HepG2 (cell line): ENCODE data around the gene MYO5B. TPM values are rescaled to one million over a fixed set of nuclear protein-coding genes. Genes with fewer than 3 reads are reported as not detected.

Experiments
- ATAC-seq: fragments of 200-7000 bp; cut with Tn5 transposase; 3 replicates; pipeline ENCODE4 v1.9.1; 2020; ENCODE audit warnings: mild to moderate bottlenecking, moderate library complexity
- BruUV-seq: library from RNA; stranded (reverse); fragments of 400-500 nt; replicated peaks from 2 replicates; lab custom pipeline; 2021; lab: Mats Ljungman, UMichigan
- CTCF ChIA-PET: fragments of 300-600 bp; formaldehyde crosslinking; extraction: SDS; loops from one replicate; lab custom pipeline; 2021; ENCODE audit warnings: low total read pairs, inconsistent platforms, low intra/inter-chr PET ratio; lab: Yijun Ruan, JAX
- POLR2A ChIA-PET: fragments of 350-600 bp; sonication (Branson Sonifier 250); formaldehyde crosslinking; loops from one replicate; lab custom pipeline; 2020; ENCODE audit warnings: antibody characterized with exemption, inconsistent platforms; lab: Yijun Ruan, JAX
- DNase-seq: peaks from one replicate; pipeline ENCODE4 v3.0.0-alpha.2; 2015; ENCODE audit warnings: low spot score
- FAIRE-seq: peaks from 3 replicates; lab custom pipeline; 2011; peaks lifted over from hg19 to GRCh38; lab: Jason Lieb, UNC
- H2AFZ ChIP-seq: one replicate; pipeline ENCODE4 v1.6.1; 2011; ENCODE audit warnings: low read length, inconsistent platforms
- H3K27ac ChIP-seq: fragments of 300-600 bp; 3 replicates; pipeline ENCODE4 v1.8.0; 2011; ENCODE audit warnings: mixed run types, mild to moderate bottlenecking, mixed read lengths, low read length, inconsistent platforms; ENCODE audit not compliant: insufficient read depth; ENCODE audit errors: extremely low read length
- H3K27me3 ChIP-seq, 2 experiments: fragments of 200-600 bp in 1 of 2; 2 replicates in 1 of 2; 3 replicates in 1 of 2; pipeline versions ENCODE4 v1.6.0 to v1.8.0; 2011; ENCODE audit warnings: low read length in 2 of 2, mild to moderate bottlenecking in 2 of 2, moderate library complexity in 2 of 2, inconsistent platforms in 1 of 2; ENCODE audit not compliant: insufficient read depth in 2 of 2, control insufficient read depth in 1 of 2
- H3K36me3 ChIP-seq, 2 experiments: fragments of 200-600 bp in 1 of 2; replicated peaks in 1 of 2; 2 replicates in 1 of 2; 3 replicates in 1 of 2; pipeline versions ENCODE4 v1.5.1 to v1.8.0; 2011; ENCODE audit warnings: low read length in 2 of 2, inconsistent platforms in 1 of 2; ENCODE audit not compliant: insufficient read depth in 2 of 2, control insufficient read depth in 1 of 2
- H3K4me1 ChIP-seq: 2 replicates; pipeline ENCODE4 v1.5.1; 2012; ENCODE audit warnings: low read length, inconsistent platforms; ENCODE audit not compliant: insufficient read depth
- H3K4me2 ChIP-seq: 2 replicates; pipeline ENCODE4 v1.6.0; 2011; ENCODE audit warnings: low read depth, low read length, inconsistent platforms
- H3K4me3 ChIP-seq, 3 experiments: fragments of 200-600 bp in 1 of 3; sonication (generic), shearing (Covaris generic) in 1 of 3; replicated peaks in 1 of 3; 2 replicates each; pipeline ENCODE4 v1.5.1; 2011 to 2016; ENCODE audit warnings: low read length in 3 of 3, inconsistent platforms in 2 of 3, low read depth in 2 of 3, mild to moderate bottlenecking in 2 of 3, control low read depth in 1 of 3, mixed read lengths in 1 of 3; ENCODE audit not compliant: insufficient read depth in 1 of 3
- H3K79me2 ChIP-seq: one replicate; pipeline ENCODE4 v1.6.1; 2011; ENCODE audit warnings: low read length, inconsistent platforms; ENCODE audit not compliant: insufficient read depth
- H3K9ac ChIP-seq: 2 replicates; pipeline ENCODE4 v1.6.0; 2011; ENCODE audit warnings: mild to moderate bottlenecking, low read depth, low read length, inconsistent platforms; ENCODE audit not compliant: insufficient read depth
- H3K9me3 ChIP-seq: 2 replicates; pipeline ENCODE4 v1.5.1; 2012; ENCODE audit warnings: mild to moderate bottlenecking, low read length
- H4K20me1 ChIP-seq: 2 replicates; pipeline ENCODE4 v1.6.0; 2011; ENCODE audit warnings: inconsistent platforms, mild to moderate bottlenecking, low read length, moderate library complexity; ENCODE audit not compliant: insufficient read depth
- ARNT2 ChIP-seq: sonication (generic); formaldehyde crosslinking; IDR thresholded peaks from 2 replicates; pipeline ENCODE4 v1.8.0; 2022; ENCODE audit warnings: mild to moderate bottlenecking, low read depth, missing genetic modification reagents, moderate library complexity
- FOXP4 ChIP-seq: sonication (generic); formaldehyde crosslinking; IDR thresholded peaks from 2 replicates; pipeline ENCODE4 v1.4.0; 2020; ENCODE audit warnings: missing genetic modification reagents
- HOXA5 ChIP-seq: sonication (generic); formaldehyde crosslinking; IDR thresholded peaks from 2 replicates; pipeline ENCODE4 v1.4.0; 2020; ENCODE audit warnings: missing genetic modification reagents
- MTF1 ChIP-seq: sonication (generic); formaldehyde crosslinking; IDR thresholded peaks from 2 replicates; pipeline ENCODE4 v1.5.0; 2020; ENCODE audit warnings: missing genetic modification reagents
- PRPF4 ChIP-seq: fragments of 200-400 bp; formaldehyde crosslinking; IDR thresholded peaks from 2 replicates; pipeline ENCODE4 v1.6.1; 2016; ENCODE audit warnings: low read length, low read depth; ENCODE audit not compliant: poor library complexity, severe bottlenecking
- RBAK ChIP-seq: sonication (generic); formaldehyde crosslinking; IDR thresholded peaks from 2 replicates; pipeline ENCODE4 v1.5.1; 2020; ENCODE audit warnings: mild to moderate bottlenecking, missing genetic modification reagents
- SRF ChIP-seq: IDR thresholded peaks from 2 replicates; pipeline ENCODE4 v1.6.1; 2011; ENCODE audit warnings: mild to moderate bottlenecking, low read depth, low read length, moderate library complexity
- SRSF4 ChIP-seq: fragments of 200-400 bp; formaldehyde crosslinking; IDR thresholded peaks from one replicate; pipeline ENCODE4 v1.6.1; 2018; ENCODE audit warnings: mild to moderate bottlenecking, low read depth, low read length, moderate library complexity; ENCODE audit not compliant: poor library complexity, severe bottlenecking
- ZMYM4 ChIP-seq: sonication (generic); formaldehyde crosslinking; IDR thresholded peaks from 2 replicates; pipeline ENCODE4 v1.8.1; 2023; ENCODE audit warnings: mild to moderate bottlenecking, missing genetic modification reagents
- ZNF275 ChIP-seq: sonication (generic); formaldehyde crosslinking; IDR thresholded peaks from 2 replicates; pipeline ENCODE4 v1.8.0; 2022; ENCODE audit warnings: missing genetic modification reagents, mild to moderate bottlenecking, inconsistent platforms, borderline replicate concordance
- ZNF670 ChIP-seq: sonication (generic); formaldehyde crosslinking; IDR thresholded peaks from 2 replicates; pipeline ENCODE4 v1.8.0; 2022; ENCODE audit warnings: mild to moderate bottlenecking, missing genetic modification reagents, borderline replicate concordance
- ZSCAN12 ChIP-seq: sonication (generic); formaldehyde crosslinking; IDR thresholded peaks from 2 replicates; pipeline ENCODE4 v1.9.0; 2021; ENCODE audit warnings: mild to moderate bottlenecking, missing genetic modification reagents
- ZSCAN5A ChIP-seq: sonication (generic); formaldehyde crosslinking; IDR thresholded peaks from 2 replicates; pipeline ENCODE4 v1.8.0; 2022; ENCODE audit warnings: mild to moderate bottlenecking, missing genetic modification reagents, borderline replicate concordance
- WGBS: methylation state at CpG from one replicate; pipeline ENCODE4 v1.1.6; 2017; ENCODE audit warnings: low lambda C conversion rate; 5-methylcytosine and 5-hydroxymethylcytosine counted together
- in situ Hi-C: cut with HindIII; loops from 2 replicates; pipeline ENCODE4 v1.10.0; 2017; ENCODE audit warnings: low pct_unique_long_range_greater_than_20kb; ENCODE audit not compliant: extremely low pct_ligation_motif_present
- intact Hi-C: fragments of 100-400 bp; cut with micrococcal nuclease; formaldehyde crosslinking; loops from one replicate; pipeline ENCODE4 v1.10.0; 2022; ENCODE audit not compliant: unreplicated experiment
- polyA plus RNA-seq, 8 experiments: library from polyadenylated mRNA; depleted of rRNA in 3 of 8; stranded (reverse) in 7 of 8; unstranded in 1 of 8; fragments of >200 nt; fragmentation: Illumina TruSeq in 4 of 8; extraction: Trizol in 4 of 8; gene quantifications; 2 replicates each; pipeline versions ENCODE4 v1.2.1 to v1.2.3, GENCODE V29; 2011 to 2016; ENCODE audit warnings: low read depth in 4 of 8, missing spikeins in 1 of 8, mixed read lengths in 1 of 8; ENCODE audit not compliant: insufficient read depth in 1 of 8
- total RNA-seq, 5 experiments: library from RNA; depleted of rRNA; stranded (reverse); fragments of >200 nt; fragmentation: Illumina TruSeq; extraction: Trizol; gene quantifications; 2 replicates each; pipeline ENCODE4 v1.2.3, GENCODE V29; 2016; ENCODE audit warnings: low read depth in 1 of 5
- TF ChIP-seq, protein P1 (sequence below): sonication (generic); formaldehyde crosslinking; IDR thresholded peaks from 2 replicates; pipeline ENCODE4 v1.4.0; 2020; ENCODE audit warnings: missing genetic modification reagents

MYO5B gene
- total and polyA plus RNA-seq, 2 of the 13 experiments (the other 11 are each of a cell fraction or from before 2014, with no cell fraction given), result 13.1 to 24.0 TPM

DNA sequence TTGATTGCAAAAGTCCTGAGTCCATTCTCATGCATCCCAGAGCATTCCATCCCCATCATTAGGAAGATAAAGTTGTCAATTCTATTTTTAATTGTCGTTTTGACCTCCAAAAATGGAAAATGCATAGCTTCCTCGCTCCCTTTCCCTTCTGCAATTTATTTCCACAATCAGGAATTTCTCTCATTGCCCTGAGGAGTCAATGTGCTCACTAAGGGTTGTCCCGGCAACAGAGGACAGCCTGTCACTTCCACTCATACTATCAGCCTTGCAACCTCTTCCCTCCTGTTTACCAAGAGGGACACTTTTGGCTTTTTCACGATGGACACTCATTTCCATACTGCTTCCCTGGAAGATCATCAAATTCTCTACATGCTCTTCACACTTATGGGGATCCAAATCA, 164.8 kb downstream of the MYO5B start:
- FAIRE-seq, result no peak
- POLR2A ChIA-PET, result no interaction called here

More for the DNA sequence above, 164.8 kb downstream of the MYO5B start:
- Histone ChIP-seq H3K4me1 (no peaks in the 10 kb centered on the region), H3K4me3 (no peak overlapping the region), H3K9ac (no peak overlapping the region), H4K20me1 (no peaks in the 10 kb centered on the region), H3K4me2 (no peak overlapping the region), H3K9me3 (peaks cover 5% of the 10 kb centered on the region; the same call in 1 of the 2 replicates), H2AFZ (no peak overlapping the region), H3K79me2 (no peaks in the 10 kb centered on the region), H3K36me3 (no peaks in the 10 kb centered on the region), H3K27ac (no peak overlapping the region), H3K27me3 (no peaks in the 10 kb centered on the region)
- 79% methylated on average over 4 of the region's 4 CpGs for WGBS
- DNase-seq (no peak), ATAC-seq (no peak)
- intact Hi-C loops, result no loop called here
- in situ Hi-C loops, result no loop called here
- CTCF ChIA-PET, result no interaction called here
- no peak for TF ChIP-seq PRPF4
- TF ChIP-seq FOXP4 (CRISPR knock-in tag), result no peak
- no peak for TF ChIP-seq SRF
- no peak for TF ChIP-seq ZNF670
- no peak for TF ChIP-seq RBAK
- no peak for TF ChIP-seq MTF1 (CRISPR knock-in tag)
- no peak for TF ChIP-seq ZSCAN5A (CRISPR knock-in tag)
- no peak for TF ChIP-seq ZNF275 (CRISPR knock-in tag)
- TF ChIP-seq, protein P1, sequence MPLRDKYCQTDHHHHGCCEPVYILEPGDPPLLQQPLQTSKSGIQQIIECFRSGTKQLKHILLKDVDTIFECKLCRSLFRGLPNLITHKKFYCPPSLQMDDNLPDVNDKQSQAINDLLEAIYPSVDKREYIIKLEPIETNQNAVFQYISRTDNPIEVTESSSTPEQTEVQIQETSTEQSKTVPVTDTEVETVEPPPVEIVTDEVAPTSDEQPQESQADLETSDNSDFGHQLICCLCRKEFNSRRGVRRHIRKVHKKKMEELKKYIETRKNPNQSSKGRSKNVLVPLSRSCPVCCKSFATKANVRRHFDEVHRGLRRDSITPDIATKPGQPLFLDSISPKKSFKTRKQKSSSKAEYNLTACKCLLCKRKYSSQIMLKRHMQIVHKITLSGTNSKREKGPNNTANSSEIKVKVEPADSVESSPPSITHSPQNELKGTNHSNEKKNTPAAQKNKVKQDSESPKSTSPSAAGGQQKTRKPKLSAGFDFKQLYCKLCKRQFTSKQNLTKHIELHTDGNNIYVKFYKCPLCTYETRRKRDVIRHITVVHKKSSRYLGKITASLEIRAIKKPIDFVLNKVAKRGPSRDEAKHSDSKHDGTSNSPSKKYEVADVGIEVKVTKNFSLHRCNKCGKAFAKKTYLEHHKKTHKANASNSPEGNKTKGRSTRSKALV, result no peak
- no peak for TF ChIP-seq ARNT2 (CRISPR knock-in tag)
- TF ChIP-seq SRSF4, result no peak
- no peak for TF ChIP-seq ZSCAN12
- TF ChIP-seq HOXA5 (CRISPR knock-in tag), result no peak
- TF ChIP-seq ZMYM4 (CRISPR knock-in tag), result no peak
- no TSS peak for BruUV-seq
